HFF-Myc (cell line): Measurements from ENCODE around the gene PLK3.

Experiments
- DNase-seq: peaks from one replicate; pipeline ENCODE4 v3.0.0-alpha.2; 2011; ENCODE audit warnings: low read depth; ENCODE audit errors: extremely low read depth
- H3K4me3 ChIP-seq: replicated peaks from 2 replicates; pipeline ENCODE4 v1.5.1; 2011; ENCODE audit warnings: low read depth, mild to moderate bottlenecking, control low read depth, low read length
- CTCF ChIP-seq: IDR thresholded peaks from 2 replicates; pipeline ENCODE4 v1.5.1; 2012; ENCODE audit warnings: mild to moderate bottlenecking, low read depth, low read length, control low read depth; ENCODE audit errors: missing control alignments

PLK3 gene

GRCh38 chr1:44846985-44847384 lies 46.8 kb downstream of the PLK3 start:
- no peak for TF ChIP-seq CTCF
- no peak for DNase-seq
- H3K4me3 ChIP-seq: no peak overlapping the region

DNA sequence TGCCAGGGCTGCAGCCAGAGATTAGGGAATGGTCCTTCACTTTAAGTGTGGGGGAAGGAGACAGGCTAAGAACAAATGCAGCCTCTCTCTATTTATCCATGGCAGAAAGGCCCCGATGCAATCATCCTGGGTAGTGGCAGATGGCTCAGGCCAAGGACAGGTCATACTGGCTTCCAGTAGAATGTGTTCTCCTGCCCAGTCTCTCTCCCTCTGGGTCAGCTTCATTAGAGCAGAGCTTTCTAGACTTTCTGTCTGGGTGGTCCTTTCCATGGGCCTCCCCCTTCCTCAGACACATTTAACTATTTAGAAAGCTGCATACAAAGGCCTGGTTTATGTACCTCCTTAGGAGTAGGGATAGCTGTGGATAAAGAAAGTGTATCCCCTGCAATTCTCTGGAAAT lies 47.7 kb downstream of the PLK3 start:
- DNase-seq: no peak
- H3K4me3 ChIP-seq: no peak overlapping the region
- TF ChIP-seq CTCF: no peak

GRCh38 chr1:44848456-44849181 lies 48.4 kb downstream of the PLK3 start:
- no peak for TF ChIP-seq CTCF

DNA sequence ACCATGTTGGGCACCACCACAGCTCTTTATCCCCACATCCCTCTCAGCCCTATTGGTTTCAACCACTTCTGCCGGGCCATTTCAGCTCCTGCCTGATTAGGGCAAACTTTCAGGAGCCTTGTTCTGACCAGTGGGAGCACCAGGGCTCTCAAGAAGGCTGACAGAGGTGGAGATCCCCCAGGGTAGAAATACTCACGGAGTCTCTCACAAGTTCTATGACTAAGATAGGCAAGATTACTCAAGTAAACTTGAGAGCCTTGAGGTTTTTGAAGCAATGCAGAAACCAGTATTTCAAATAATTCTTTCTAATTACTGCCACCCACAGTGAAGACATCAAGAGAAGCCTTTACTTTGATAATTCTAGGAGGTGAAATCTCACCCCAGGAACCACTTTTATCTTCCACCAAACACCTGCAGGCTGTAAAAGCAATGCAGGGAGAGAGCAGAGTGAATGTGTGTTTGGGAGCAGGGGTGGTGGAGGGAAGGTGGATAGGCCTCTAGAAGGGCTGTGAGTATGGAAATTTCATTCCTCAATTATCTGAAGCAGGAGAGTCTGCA lies 49.5 kb downstream of the PLK3 start:
- TF ChIP-seq CTCF: no peak
- H3K4me3 ChIP-seq: no peak overlapping the region
- no peak for DNase-seq

More at GRCh38 chr1:44848456-44849181, 48.4 kb downstream of the PLK3 start:
- H3K4me3 ChIP-seq: no peak overlapping the region
- DNase-seq: no peak

DNA sequence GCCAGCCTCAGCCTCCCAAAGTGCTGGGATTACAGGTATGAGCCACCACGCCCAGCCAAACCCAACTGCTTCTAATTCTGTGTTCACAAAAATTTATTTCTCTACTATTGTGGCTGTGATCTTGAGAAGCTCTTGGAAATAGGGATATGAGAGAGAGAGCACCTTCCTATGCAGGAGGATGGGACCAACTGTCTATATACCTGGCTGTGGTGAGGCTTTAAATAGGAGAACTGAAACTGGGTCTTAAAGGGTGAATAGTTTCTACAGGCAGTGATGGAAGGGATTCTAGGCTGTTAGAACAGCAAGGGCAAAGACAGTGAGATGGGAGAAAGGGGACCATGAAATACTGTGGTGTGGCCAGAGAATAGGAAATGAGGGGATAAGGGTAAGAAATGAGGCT lies 51.1 kb downstream of the PLK3 start:
- no peak overlapping the region for H3K4me3 ChIP-seq
- DNase-seq: no peak
- TF ChIP-seq CTCF: no peak

- DNase-seq: no peak
These were observed 53.0 kb downstream of the PLK3 start for GRCh38 chr1:44853201-44853600.

More at GRCh38 chr1:44853201-44853600, 53.0 kb downstream of the PLK3 start:
- no peak overlapping the region for H3K4me3 ChIP-seq
- no peak for TF ChIP-seq CTCF
